ENCODE results near the gene RNF43. TPM values are rescaled to one million over a fixed set of nuclear protein-coding genes. Genes with fewer than 3 reads are reported as not detected.

RNF43 gene
- total RNA-seq, 1 experiment from 2014 or later = 42.2 TPM

- no peak overlapping the region for H3K27ac ChIP-seq (ENCODE audit: low read depth, low read length)
- TF ChIP-seq POLR2A (IDR thresholded peaks at IDR 0.05; ENCODE audit: borderline replicate concordance, extremely low read depth, insufficient read depth, insufficient read length) (no peak), ELF1 (IDR thresholded peaks at IDR 0.05; ENCODE audit: borderline replicate concordance, low read depth) (no peak), CTCF (IDR thresholded peaks at IDR 0.05 in 2 of 3, conservative IDR thresholded peaks at IDR 0.05 in 1 of 3; ENCODE audit: borderline replicate concordance in 1 of 3, insufficient read depth in 1 of 3, low read depth in 2 of 3, low read length in 2 of 3) (no peak), RAD21 (IDR thresholded peaks at IDR 0.05; ENCODE audit: low read depth) (no peak), YY1 (IDR thresholded peaks at IDR 0.05; ENCODE audit: extremely low read depth, insufficient replicate concordance, low read depth, low read length) (no peak), SRF (IDR thresholded peaks at IDR 0.05; ENCODE audit: low read depth) (no peak), ZFX (IDR thresholded peaks at IDR 0.05) (no peak), EZH2 (IDR thresholded peaks at IDR 0.05) (no peak)
- H3K4me1 ChIP-seq (ENCODE audit: control insufficient read depth in 1 of 2, insufficient read depth in 2 of 2, low read length in 2 of 2) = peaks cover 8 to 14% of the 10 kb centered on the region in 2 experiments; a peak in 3 of 4 replicates
- RAD21 ChIA-PET (ENCODE audit: low non-redundant PET in 1 of 2, low total read pairs in 2 of 2, uncharacterized antibody in 2 of 2, unreplicated experiment in 2 of 2) = no interaction called here
- POLR2A ChIA-PET = no interaction called here
- intact Hi-C loops (cut with micrococcal nuclease) = no loop called here
- no peak for ATAC-seq
- no TSS peak for BruUV-seq (replicated peaks)
- H3K4me3 ChIP-seq (replicated peaks in 1 of 2; ENCODE audit: low read depth in 1 of 2, low read length in 2 of 2) = no peak overlapping the region
- no peak overlapping the region for H2AFZ ChIP-seq (ENCODE audit: low read depth, low read length, poor library complexity, severe bottlenecking)
- H3K9me2 ChIP-seq (ENCODE audit: insufficient read depth) = no peaks in the 10 kb centered on the region
- no peaks in the 10 kb centered on the region for H4K20me1 ChIP-seq (ENCODE audit: insufficient read depth)
- DNase-seq (ENCODE audit: low read depth, low spot score) = no peak
- H3K9ac ChIP-seq (ENCODE audit: low read length) = no peak overlapping the region
- peaks cover 6 to 36% of the 10 kb centered on the region in 2 experiments; a peak in 3 of 4 replicates for H3K36me3 ChIP-seq (ENCODE audit: control insufficient read depth in 1 of 2, insufficient read depth in 2 of 2, low read length in 2 of 2)
- H3K9me3 ChIP-seq (ENCODE audit: control insufficient read depth in 1 of 2, insufficient read depth in 1 of 2, low read depth in 1 of 2, low read length in 2 of 2) = no peaks in the 10 kb centered on the region
- no peaks in the 10 kb centered on the region for H3K27me3 ChIP-seq (ENCODE audit: insufficient read depth, low read length)
- H3K4me2 ChIP-seq (ENCODE audit: low read length) = no peak overlapping the region
- CTCF ChIA-PET = interaction anchor here (1.3 kb wide), 1 partner anchor 9 kb away, joined by 3 read pairs; no protein-coding TSS in a partner anchor
- H3K79me2 ChIP-seq (ENCODE audit: insufficient read depth, low read length) = peaks cover 72% of the 10 kb centered on the region
Measured at GRCh38 chr17:58370716-58371115, 46.6 kb downstream of the RNF43 start.

- TF ChIP-seq CEBPB (IDR thresholded peaks at IDR 0.05; ENCODE audit: low read depth) (no peak), EGR1 (IDR thresholded peaks at IDR 0.05; ENCODE audit: low read depth) (no peak), EZH2phosphoT487 (IDR thresholded peaks at IDR 0.05; ENCODE audit: borderline replicate concordance) (no peak), CTCF (IDR thresholded peaks at IDR 0.05 in 2 of 3, conservative IDR thresholded peaks at IDR 0.05 in 1 of 3; ENCODE audit: borderline replicate concordance in 1 of 3, insufficient read depth in 1 of 3, low read depth in 2 of 3, low read length in 2 of 3) (no peak), POLR2AphosphoS5 (IDR thresholded peaks at IDR 0.05; ENCODE audit: low read depth, low read length) (no peak), ZFX (IDR thresholded peaks at IDR 0.05) (no peak)
- Histone ChIP-seq H4K20me1 (ENCODE audit: insufficient read depth) (no peaks in the 10 kb centered on the region), H3K79me2 (ENCODE audit: insufficient read depth, low read length) (peaks cover 72% of the 10 kb centered on the region), H3K27ac (ENCODE audit: low read depth, low read length) (no peak overlapping the region), H3K36me3 (ENCODE audit: control insufficient read depth in 1 of 2, insufficient read depth in 2 of 2, low read length in 2 of 2) (peaks cover 6 to 36% of the 10 kb centered on the region in 2 experiments; a peak in 3 of 4 replicates), H3K4me3 (replicated peaks in 1 of 2; ENCODE audit: low read depth in 1 of 2, low read length in 2 of 2) (no peak overlapping the region), H3K4me2 (ENCODE audit: low read length) (no peak overlapping the region), H3K27me3 (ENCODE audit: insufficient read depth, low read length) (no peaks in the 10 kb centered on the region), H3K4me1 (ENCODE audit: control insufficient read depth in 1 of 2, insufficient read depth in 2 of 2, low read length in 2 of 2) (peaks cover 12 to 17% of the 10 kb centered on the region in 2 experiments), H2AFZ (ENCODE audit: low read depth, low read length, poor library complexity, severe bottlenecking) (no peak overlapping the region), H3K9me3 (ENCODE audit: control insufficient read depth in 1 of 2, insufficient read depth in 1 of 2, low read depth in 1 of 2, low read length in 2 of 2) (no peaks in the 10 kb centered on the region), H3K9ac (ENCODE audit: low read length) (no peak overlapping the region), H3K9me2 (ENCODE audit: insufficient read depth) (no peaks in the 10 kb centered on the region)
- intact Hi-C loops (cut with micrococcal nuclease) = no loop called here
- ATAC-seq = no peak
- no peak for DNase-seq (ENCODE audit: low read depth, low spot score)
- POLR2A ChIA-PET = interaction anchor here (0.7 kb wide), 1 partner anchor 52 kb away, joined by 5 read pairs; no protein-coding TSS in a partner anchor
- no TSS peak for BruUV-seq (replicated peaks)
- RAD21 ChIA-PET (ENCODE audit: low non-redundant PET in 1 of 2, low total read pairs in 2 of 2, uncharacterized antibody in 2 of 2, unreplicated experiment in 2 of 2) = interaction anchor here in 1 of 2 experiments (0.6 kb wide), 1 partner anchor 19 kb away, joined by 3 read pairs; no protein-coding TSS in a partner anchor
- CTCF ChIA-PET = interaction anchor here (1.3 kb wide), 1 partner anchor 10 kb away, joined by 3 read pairs; no protein-coding TSS in a partner anchor
Measured at GRCh38 chr17:58370309-58370708, 47.0 kb downstream of the RNF43 start.
